VCaP (cell line): ENCODE measurements around the gene CCDC40.

Experiments used
- H3K27ac ChIP-seq: fragments of 450-650 bp; 2 replicates; pipeline ENCODE4 v1.5.1; 2017
- TF ChIP-seq, protein P1 (sequence below): fragments of 450-650 bp; conservative IDR thresholded peaks from 2 replicates; pipeline ENCODE4 v1.5.1; 2017; ENCODE audit warnings: mild to moderate bottlenecking, moderate library complexity

The CCDC40 gene, protein sequence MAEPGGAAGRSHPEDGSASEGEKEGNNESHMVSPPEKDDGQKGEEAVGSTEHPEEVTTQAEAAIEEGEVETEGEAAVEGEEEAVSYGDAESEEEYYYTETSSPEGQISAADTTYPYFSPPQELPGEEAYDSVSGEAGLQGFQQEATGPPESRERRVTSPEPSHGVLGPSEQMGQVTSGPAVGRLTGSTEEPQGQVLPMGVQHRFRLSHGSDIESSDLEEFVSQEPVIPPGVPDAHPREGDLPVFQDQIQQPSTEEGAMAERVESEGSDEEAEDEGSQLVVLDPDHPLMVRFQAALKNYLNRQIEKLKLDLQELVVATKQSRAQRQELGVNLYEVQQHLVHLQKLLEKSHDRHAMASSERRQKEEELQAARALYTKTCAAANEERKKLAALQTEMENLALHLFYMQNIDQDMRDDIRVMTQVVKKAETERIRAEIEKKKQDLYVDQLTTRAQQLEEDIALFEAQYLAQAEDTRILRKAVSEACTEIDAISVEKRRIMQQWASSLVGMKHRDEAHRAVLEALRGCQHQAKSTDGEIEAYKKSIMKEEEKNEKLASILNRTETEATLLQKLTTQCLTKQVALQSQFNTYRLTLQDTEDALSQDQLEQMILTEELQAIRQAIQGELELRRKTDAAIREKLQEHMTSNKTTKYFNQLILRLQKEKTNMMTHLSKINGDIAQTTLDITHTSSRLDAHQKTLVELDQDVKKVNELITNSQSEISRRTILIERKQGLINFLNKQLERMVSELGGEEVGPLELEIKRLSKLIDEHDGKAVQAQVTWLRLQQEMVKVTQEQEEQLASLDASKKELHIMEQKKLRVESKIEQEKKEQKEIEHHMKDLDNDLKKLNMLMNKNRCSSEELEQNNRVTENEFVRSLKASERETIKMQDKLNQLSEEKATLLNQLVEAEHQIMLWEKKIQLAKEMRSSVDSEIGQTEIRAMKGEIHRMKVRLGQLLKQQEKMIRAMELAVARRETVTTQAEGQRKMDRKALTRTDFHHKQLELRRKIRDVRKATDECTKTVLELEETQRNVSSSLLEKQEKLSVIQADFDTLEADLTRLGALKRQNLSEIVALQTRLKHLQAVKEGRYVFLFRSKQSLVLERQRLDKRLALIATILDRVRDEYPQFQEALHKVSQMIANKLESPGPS

DNA sequence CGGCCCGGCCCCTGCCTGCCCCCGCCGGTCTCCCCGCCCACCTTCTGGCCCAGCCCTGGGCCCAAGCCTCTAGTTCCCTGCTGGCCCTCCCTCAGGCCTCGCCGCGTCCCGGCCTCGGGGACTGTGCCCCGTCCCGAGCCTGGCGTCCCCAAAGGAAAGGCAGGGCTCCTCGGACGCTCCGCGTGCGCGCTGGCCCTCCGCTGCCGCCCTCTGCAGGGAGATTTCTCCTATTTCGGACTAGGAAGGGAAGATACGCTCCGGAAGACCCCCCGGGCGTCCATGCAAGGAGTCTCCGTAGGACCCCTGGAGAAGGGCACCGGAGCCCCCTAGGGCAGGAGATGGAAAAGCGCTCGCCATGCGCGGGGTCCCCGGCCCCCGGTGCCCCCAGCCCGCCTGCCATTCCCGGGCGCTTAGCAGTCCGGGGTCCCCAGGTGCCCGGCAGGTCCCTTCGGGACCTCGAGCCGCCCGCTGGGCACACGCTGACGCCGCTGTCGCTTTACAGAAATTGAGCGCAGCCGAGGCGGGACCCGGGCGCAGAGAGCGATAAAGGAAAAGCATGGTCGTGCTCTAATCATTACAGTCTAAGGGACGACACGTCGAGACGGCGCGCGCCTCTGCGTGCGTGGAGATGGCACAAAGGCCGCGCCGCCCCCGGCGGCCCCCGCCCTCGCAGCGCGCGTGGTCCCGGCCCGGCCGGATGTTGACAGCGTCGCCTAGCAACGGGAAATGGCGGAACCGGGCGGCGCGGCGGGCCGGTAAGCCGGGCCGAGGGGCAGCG lies at the start of gene CCDC40:
Gene CCDC40, plus strand, starts transcription at position 706 of the 778 bp plus-strand sequence. Its CDS starts 21 bp downstream, at position 727.
- H3K27ac ChIP-seq = peak within 1 kb of the TSS; percentile 98
- TF ChIP-seq, protein P1, sequence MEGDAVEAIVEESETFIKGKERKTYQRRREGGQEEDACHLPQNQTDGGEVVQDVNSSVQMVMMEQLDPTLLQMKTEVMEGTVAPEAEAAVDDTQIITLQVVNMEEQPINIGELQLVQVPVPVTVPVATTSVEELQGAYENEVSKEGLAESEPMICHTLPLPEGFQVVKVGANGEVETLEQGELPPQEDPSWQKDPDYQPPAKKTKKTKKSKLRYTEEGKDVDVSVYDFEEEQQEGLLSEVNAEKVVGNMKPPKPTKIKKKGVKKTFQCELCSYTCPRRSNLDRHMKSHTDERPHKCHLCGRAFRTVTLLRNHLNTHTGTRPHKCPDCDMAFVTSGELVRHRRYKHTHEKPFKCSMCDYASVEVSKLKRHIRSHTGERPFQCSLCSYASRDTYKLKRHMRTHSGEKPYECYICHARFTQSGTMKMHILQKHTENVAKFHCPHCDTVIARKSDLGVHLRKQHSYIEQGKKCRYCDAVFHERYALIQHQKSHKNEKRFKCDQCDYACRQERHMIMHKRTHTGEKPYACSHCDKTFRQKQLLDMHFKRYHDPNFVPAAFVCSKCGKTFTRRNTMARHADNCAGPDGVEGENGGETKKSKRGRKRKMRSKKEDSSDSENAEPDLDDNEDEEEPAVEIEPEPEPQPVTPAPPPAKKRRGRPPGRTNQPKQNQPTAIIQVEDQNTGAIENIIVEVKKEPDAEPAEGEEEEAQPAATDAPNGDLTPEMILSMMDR = no peak

DNA sequence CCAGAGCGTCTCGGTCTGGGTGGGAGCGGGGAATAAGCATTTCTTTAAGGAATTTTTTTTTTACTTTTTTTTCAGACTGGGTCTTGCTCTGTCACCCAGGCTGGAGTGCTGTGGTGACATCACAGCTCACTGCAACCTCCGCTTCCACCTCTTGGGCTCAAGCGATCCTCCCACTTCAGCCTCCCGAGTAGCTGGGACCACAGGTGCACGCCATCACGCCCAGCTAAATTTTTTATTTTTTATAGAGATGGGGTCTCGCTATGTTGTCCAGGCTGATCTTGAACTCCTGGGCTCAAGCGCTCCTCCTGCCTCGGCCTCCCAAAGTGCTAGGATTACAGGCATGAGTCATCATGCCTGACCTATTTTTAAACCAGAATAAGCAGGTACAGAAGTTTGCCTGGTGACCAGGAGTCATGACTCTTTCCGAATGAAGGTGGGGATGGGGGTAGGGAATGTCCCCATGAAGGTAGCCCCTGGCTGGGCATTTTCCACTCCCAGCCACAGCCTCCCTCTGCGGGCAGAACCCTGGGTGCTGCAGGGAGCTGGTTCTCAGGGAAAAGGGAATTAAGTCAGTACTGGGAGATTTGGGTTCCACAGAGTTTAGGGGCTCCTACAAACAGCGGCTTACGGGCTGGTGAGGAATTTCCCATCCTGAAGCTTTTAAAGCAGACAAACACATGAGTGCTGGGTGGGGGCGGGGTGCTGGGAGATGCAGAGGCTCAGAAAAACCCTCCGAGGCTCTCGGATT lies 49.1 kb upstream of the CCDC40 start:
- peak overlapping the region; percentile 75 for H3K27ac ChIP-seq
- TF ChIP-seq, protein P1 = no peak

DNA sequence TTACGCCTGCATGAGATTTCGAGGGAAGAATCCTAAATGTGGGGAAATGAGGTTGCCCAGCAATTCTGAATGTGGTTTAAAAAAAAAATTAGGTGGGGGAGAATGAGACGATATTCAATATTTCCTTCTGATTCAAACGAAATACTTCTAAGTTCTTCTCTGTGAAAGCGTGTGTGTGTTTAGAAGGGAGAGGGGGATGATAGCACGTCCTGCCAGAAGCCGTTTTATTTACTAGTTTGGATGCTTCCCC lies 48.6 kb upstream of the CCDC40 start:
- TF ChIP-seq, protein P1 = no peak
- peak overlapping the region; percentile 75 for H3K27ac ChIP-seq

DNA sequence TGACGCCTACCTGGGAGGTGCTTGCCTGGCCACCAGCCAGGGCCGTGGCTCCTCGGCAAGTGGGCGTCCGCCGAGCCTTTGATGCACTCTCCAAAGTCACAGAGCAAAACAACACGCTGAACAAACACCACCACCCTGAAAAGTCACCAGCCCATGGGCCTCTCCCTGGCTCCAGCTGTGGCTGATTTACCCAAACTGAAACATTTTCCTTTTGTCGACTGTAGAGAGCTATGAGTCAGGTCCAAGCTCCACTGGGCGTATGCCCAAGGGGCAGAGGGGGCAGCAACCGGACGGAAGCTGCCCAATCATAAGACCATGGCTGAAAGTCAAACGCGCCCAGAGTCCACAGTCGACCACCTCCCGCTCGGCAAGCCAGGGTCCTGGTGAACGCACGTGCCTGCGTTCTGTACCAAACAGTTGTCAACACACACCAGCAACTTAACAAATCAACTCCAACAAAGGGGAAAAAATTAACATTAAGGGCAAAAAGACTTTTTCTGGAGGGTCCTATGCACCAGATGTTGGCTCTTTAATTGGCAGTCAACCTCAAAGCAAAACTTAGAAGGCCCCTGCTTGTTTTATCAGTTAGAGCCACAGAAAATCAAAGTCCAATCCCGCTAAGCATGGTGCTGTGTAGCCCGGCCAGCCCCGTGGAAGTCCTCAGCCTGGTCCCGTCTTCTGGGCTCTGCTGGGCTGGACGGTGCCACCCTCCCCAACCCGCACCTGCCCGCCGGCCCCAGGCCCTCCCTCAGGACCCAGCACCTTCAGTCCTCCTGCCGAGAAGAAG lies 48.1 kb upstream of the CCDC40 start:
- TF ChIP-seq, protein P1 = no peak
- peak overlapping the region; percentile 75 for H3K27ac ChIP-seq

DNA sequence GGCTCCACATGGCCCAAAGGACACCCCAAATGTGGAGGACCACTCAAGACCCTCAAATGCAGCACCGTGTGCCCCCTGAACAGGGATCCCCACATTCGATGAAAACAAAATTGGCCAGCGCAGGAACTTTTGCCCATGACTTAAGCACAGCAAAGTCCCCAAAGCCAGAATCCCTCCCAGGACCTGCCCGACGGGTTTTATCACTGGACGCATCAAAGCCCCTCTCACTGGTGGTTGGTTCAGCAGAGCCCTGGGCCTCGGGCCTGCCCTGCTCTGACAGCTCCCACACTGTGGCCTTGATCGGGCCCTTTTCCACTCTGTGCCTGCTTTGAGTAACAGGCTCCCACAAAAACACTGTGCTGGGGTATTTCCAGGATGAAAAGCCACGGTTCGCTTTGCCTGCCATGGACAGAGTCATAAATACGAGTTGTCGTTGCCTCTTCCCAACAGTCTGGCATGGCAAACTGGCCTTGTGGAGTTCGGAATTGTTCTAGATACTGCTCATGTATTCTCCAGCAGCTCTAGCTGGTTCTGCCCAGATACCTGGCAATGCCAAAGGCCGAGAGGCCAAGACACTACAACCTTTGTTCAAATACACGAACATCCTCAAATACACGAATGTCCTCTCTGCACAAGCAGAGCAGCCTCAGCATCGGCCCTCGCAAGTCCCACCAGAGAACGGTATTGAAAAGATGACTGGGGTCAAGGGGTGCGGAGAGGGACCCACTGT lies 47.2 kb upstream of the CCDC40 start:
- peak overlapping the region; percentile 75 for H3K27ac ChIP-seq
- TF ChIP-seq, protein P1 = no peak
